Stimulated activated CD4-positive, alpha-beta T cell treated with anti-CD3 and anti-CD28 coated beads, Interleukin-15, amount 100 ng/mL, for 24 hours (primary cell): Measurements from ENCODE around the gene LRMDA.

ENCODE experiments used
- DNase-seq: peaks from one replicate; pipeline ENCODE4 v3.0.0-alpha.2; 2020

The LRMDA gene

DNA sequence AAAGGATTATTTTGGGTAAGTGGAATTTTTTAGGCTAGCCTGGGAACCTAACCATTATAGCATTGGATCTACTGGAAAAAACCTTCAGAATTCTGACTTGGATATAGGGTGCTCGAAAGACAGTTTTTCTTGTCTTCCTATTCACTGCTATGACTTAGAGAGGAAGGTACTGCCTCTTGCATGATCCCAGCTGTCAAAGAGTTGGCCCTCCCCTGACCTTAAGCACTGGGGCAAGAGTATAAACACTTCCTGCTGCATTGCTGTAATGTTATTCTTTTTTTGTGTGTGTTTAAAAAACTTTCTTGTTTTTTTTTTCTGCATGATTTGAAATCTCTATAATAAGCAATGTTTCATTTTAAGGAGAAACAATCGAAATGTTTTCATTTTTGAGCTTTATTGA lies 113.0 kb downstream of the LRMDA start:
- DNase-seq = no peak

DNA sequence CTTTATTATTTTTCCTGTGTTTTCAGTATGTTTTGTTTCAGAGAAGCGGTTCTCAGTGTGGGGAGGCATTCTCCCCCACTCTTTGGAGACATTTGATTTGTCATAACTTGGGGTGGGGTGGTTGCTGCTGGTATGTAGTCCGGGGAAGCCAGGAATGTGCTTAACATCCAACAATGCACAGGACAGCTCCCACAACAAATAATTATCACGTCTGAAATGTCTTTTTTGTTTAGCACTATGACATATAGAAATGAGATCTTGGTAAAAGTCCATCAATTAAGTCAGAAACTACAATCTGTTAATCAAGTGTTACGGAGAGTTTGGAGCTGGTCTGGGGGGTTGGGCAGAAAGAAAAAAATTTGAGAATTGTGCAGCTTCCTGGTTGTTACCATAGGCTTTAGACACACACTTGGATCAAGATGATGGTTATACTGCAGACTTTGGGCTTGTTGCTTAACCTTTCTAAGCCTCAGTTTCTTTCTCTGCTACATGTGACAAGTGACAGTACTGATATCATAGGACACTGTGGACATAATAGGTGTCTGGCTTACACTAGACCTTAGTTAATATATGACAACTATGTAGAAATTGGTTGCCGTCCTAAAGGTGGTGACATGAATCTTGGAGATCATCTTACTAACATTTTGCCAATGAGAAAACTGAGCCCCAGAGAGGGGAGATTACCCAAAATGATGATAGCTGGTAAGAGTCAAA lies 113.7 kb downstream of the LRMDA start:
- DNase-seq = no peak

DNA sequence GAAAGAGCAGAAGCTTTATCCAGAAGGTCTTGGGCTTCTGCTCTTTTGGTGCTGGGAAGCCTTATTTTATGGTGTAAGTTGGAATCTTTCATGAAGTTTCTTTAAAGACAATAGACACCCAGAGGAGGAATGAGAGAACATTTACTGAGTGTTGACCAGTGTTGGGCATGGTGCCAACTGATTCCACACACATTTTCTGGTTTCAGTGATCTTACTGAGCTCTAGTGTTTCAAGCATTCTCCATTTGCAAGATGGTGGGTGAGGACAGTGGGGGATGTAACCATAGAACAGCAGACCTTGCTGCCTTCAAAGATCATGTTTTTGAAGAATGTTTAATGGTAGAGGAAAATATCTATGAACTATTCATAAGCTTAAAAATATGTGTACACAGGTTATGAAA lies 114.6 kb downstream of the LRMDA start:
- no peak for DNase-seq

DNA sequence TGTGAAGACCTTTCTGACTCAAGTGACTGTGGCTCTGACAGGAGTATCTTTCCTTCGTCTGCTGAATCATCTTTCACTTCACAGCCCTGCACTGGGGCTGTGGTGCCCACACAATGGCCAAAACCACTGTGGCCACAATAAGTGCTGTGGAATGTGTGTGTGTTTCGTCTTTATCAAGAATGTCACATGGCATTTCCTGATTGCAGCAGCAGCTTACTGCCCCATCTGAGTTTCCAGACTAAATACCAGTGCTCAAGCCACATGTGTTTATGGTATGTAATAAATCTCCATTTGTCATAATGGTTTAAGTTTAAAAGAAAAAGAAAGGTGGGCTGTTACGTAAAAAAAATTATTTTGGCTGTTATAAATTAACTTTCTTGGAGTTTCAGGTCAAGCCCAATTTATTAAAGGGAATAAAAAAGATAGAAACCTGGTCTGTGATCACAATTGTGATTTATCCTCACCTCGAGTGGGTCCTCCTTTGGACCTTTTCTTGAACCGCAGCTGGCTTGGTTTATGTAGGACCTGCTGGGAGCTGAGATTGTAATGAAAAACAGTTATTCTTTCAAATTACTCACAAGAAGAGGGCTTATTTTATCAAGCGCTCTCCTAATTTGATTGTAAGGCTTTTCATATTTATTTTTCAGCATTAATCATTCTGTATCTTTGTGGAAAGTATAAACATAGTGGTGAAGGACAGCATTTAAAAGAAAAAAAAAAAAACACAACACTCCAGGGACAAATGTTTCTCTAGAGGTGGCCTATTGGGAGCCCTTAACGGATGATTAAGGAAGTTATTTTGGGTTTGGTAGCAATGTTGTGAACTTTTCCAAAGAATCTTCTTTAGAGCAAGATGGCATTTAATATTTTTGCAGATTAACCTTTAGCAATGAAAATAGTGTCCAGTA lies 116.2 kb downstream of the LRMDA start:
- DNase-seq = no peak

DNA sequence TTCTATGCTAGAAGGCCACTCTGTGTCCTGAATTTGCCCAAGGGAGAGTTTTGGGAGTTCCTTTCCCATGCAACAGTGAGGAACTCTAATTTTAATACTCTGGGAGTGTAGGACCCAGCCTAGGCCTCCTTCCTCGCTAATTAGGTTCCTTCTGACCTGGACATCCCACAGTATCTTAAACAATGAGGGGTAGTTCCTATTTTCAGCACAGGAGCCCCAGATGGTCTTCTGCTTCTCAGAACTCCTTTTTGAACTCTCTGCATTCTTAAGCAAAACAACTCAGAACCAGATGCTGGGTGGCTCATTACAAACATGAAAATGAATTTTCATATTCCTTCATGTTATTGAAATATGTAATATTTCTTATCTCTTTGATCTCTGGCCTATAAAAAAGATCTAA lies 116.9 kb downstream of the LRMDA start:
- DNase-seq = no peak

DNA sequence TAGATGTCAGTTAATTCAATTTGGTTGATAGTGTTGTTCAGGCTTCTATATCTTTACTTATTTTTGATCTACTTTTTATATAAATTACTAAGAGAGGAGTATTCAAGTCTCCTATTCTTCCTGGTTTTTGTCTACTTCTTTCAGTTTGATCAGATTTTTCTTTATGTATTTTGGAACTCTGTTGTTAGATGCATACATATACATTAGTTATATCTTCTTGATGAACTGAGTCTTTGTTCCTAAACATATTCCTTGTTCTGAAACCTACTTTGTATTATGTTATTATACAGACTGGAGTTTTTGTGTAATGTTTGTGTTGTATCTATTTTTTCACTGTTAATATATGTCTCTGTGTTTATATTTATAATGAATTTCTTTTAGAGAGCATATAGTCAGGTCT lies 118.8 kb downstream of the LRMDA start:
- DNase-seq = no peak

DNA sequence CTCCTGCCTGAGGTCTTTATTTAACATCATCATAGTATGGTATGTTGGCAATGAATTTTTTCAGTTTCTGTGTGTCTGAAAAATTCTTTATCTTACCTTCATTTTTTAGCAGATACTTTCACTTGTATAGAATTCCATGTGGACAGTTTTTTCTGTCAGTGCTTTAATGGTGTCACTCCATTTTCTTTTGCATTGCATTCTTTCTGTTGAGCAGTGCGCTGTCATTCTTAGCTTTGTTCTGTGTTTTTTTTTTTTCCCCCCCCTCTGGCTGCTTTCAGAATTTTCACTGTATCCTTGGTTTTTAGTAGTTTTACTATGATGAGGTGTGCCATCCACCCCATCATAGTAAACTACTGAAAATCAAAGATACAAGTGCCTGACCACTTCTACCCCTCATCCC lies 120.7 kb downstream of the LRMDA start:
- DNase-seq = no peak

DNA sequence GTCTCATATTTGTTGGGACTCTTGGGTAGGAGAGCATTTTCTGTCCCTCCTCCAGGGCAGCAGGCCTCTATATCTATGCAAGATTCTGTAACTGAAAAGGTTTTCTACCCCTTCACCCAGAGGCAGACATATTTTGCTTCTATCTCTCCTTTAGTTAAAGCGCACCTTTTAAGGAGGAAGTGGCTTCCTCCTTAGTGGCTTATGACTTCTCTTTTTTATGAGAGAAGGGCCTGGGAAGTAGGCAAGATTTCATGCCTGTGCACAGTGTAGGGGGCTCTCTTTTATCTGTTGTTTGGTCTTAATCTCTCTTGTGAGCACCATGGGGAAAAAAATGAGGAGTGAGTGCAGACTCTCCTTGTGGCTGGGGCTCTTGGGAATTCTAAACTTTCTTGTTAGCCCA lies 122.1 kb downstream of the LRMDA start:
- DNase-seq = no peak

DNA sequence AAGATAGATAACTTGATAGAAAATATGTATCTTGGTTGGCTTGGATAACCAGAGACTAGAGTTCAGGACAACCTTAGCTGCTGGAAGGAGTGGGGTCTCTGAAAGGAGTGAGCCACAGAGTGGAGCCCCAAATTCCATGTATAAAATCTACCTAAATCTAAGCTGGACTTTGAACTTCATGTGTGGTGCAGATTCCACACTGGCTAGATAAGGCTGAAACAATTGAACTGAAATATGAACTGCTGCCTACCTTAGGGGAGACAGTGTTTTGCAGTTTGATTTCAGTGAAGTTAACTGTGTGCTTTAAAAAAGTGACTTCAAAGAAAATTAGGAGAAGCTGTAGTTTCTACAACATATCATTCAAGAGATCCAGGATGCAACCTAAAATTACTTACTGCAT lies 123.9 kb downstream of the LRMDA start:
- no peak for DNase-seq

DNA sequence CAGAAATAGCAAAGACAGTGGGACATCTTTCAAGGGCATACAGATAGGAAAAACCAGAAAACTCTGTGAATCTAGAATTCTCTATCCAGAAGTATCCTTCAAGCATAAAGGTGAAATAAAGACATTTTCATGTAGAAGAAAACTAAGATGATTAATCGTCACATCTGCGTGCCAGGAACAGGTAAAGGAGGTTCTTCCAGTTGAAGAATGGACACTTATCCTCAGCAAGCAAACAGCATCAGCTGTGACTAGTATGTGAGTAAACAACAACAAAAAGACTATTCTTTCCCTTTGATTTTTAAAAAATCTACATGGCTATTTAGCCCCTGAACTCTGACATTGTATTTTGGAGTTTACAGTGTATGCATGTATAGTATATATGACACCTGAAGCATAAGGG lies 124.9 kb downstream of the LRMDA start:
- no peak for DNase-seq

DNA sequence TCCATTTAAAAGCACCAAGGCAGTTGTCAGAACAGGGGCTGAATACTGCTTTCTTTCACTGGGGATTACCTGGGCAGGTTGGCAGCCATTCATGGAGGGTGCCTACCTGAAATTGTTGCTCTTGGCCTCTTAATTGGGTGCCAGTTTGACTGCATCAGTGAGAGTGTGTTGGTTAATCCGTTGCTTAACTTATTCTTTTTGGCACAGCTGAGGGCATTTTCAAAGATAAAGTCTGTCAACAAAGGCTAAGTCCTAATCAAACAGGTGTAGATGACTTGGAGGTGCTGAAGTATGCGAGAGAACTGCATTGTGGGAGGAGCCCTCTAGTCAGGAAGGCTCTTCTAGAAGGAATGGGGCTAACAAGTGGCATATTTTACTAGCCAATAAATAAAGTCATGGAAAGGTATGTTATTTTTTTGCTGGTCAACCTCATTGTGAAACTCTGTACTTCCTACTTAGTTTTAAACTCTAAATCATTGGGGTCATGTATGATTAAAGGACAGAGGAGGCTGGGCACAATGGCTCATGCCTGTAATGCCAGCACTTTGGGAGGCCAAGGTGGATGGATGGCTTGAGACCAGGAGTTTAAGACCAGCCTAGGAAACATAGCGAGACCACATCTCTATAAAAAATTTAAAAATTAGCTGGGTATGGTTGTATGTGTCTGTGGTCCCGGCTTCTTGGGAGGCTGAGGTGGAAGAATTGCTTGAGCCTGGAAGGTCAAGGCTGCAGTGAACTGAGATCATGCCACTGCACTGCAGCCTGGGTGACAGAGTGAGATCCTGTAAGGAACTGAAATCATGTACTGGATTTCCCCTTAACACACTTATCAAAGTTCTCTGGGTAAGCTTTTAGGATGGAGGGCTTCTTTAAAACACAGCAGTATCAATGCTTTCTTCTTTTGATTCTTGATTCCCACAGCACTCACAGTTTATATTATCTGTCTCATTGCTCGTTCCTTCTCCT lies 134.1 kb downstream of the LRMDA start:
- no peak for DNase-seq

DNA sequence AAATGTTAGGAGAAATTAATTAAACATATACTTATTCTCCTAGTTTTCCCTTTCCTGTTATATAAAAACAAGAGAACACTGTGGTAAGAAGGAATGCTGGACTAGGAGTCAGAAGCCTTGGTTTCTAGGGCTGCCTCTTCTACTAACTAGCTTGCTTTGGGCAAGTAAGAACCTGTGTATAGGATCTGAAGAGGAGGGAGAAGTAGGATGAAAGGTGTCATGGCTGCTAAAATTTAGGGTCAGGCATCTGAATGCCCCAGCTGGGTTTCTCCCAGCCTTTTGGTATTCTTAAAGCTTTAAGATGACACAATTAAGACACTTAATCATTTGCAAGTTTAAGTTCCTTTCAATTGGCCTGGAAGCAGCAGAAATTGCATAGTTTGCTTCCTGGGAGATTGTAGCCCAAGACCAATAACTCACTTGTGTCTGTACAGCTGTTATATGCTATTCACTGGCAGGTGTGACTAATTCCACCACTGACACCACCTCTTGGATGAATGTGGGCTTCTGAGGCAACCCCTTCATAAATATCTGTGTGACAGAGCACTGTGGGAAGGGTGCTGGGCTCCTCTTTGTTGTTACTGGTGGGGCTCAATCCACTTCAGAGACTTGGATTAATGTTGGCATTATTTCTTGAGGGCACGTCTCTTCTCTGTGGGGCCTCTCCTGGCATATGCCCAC lies 137.2 kb downstream of the LRMDA start:
- DNase-seq = no peak

DNA sequence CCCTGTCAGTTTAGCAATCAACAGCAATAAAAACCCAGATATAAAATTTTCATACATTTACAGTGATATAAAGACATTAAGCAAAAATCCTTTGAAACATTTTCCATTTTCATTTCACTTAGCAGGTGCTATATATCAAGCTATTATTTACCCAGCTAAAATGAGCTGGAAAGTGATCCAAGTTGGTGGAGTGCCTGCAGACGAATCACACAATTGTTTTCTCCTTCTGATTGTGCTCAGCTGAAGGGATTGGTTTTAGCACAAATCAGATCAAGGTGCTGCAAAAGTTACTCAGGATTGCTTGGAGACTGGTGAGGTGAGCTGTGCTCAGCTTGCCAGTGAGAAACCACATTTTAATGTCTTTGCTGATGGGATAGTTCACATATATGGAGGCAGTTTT lies 138.1 kb downstream of the LRMDA start:
- DNase-seq = no peak

DNA sequence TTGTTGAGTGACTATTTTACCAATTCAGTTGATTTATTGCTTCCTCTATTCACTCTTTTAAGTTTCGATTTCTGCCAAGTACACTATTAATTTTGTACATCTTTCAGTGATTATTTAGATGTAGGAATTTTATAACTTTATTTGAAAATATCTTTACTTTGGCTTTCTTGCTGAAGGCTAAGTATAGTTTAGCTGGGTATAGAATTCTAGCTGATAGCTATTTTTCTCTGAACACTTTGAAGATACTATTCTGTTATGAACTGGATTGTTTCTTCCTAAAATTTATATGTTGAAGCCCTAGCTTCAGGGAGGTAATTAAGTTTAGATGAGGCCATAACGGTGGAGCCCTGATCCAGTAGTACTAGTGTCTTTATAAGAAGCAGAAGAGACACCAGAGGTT lies 141.1 kb downstream of the LRMDA start:
- DNase-seq = no peak

DNA sequence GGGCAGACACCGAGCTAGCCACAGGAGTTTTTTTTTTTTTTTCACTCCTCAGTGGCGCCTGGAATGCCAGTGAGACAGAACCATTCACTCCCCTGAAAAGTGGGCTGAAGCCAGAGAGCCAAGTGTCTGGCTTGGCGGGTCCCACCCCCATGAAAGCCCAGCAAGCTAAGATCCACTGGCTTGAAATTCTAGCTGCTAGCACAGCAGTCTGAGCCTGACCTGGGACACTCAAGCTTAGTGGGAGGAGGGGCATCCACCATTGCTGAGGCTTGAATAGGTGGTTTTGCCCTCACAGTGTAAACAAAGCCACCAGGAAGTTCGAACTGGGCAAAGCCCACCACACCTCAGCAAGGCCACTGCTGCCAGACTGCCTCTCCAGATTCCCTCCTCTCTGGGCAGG lies 144.5 kb downstream of the LRMDA start:
- no peak for DNase-seq

DNA sequence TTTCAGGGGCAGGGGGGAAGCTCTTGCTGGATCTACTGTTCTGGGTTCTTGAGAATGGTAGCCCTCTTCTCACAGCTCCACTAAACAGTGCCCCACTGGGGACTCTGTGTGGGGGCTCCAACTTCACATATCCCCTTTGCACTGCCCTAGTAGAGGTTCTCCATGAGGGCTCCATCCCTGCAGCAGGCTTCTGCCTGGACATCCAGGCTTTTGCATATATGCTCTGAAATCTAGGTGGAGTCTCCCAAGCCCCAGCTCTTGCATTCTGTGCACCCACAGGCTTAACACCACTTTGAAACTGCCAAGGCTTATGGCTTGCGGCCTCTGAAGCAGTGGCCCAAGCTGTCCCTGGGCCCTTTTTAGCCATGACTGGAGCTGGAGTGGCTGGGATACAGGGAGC lies 150.7 kb downstream of the LRMDA start:
- no peak for DNase-seq

DNA sequence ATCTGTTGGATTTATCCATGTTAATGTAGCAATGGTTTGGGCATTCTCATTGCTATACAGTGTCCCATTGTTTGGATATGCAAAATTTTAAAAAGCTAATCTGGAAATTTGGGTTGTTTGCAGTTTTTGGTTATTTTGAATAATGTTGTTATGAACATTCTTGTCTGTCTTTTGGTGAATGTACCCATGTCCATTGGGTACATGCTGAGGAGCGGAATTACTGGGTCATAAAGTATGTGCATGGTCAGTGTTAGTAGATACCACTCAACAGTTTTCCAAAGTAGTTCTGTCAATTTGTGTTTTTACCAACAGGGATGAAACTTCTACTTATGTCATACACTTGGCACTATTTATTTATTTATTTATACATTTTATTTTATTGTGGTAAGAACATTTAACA lies 153.9 kb downstream of the LRMDA start:
- DNase-seq = no peak

DNA sequence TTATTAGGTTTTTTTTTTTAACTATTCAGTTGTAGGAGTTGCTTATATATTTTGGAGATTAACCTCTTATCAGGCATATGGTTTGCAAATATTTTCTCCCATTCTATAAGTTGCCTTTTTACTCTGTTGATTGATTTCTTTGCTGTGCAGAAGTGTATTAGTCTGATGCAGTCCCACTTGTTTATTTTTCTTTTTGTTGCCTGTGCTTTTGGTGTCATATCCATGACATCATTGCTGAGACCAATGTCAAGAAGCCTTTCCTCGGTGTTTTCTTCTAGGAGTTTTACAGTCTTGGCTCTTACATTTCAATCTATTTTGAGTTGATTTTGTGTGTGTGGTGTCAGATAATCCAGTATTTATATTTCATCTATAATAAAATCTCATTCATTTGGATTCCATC lies 155.4 kb downstream of the LRMDA start:
- DNase-seq = no peak

DNA sequence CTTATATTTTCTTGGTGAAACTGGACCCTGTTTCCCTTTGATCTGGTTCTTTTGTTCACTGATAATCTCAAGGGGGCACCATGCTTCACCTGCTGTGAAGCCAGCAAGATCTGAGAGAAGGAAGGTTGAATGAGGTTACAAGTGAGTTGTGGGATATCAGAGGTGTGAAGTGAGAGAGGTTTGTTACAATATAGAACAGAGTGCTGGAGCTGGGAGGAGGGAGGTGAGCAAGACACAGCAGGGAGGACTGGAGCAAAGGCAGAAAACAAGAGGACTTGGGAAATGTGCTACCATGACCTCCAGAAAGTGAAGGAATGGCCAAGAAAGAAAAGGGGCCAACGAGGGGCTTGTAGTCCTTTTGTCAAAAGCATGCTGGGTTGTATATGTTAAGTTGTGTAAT lies 156.6 kb downstream of the LRMDA start:
- no peak for DNase-seq

DNA sequence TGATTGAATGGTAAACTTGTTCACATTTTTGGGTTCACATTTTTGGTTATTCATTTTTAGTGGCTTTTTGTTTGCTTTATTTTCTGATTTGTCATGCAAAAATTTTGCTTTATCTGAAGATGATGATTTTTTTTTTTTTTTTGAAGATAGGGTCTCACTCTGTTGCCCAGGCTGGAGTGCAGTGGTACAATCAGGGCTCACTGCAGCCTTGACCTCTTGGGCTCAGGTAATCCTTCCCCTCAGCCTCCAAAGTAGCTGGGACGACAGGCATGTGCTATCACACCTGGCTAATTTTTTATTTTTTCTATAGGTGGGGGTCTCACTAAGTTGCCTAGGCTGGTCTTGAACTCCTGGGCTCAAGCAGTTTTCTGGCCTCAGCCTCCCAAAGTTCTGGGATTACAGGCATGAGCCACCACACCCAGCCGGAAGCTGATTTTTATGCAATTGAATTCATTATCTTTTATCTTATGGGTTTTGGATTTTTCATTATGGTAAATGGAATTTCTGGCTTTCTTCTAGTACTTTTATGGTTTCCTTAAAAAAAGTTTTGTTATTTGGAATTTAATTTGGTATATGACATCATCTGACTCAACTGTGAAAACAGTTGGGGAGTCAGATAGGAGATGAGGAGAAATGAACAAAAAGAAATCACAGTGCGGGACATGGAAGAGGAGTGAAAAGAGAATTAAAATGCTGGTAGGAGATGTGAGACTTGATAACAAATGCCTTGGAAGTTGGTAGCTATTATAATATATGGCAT lies 158.7 kb downstream of the LRMDA start:
- DNase-seq = no peak

DNA sequence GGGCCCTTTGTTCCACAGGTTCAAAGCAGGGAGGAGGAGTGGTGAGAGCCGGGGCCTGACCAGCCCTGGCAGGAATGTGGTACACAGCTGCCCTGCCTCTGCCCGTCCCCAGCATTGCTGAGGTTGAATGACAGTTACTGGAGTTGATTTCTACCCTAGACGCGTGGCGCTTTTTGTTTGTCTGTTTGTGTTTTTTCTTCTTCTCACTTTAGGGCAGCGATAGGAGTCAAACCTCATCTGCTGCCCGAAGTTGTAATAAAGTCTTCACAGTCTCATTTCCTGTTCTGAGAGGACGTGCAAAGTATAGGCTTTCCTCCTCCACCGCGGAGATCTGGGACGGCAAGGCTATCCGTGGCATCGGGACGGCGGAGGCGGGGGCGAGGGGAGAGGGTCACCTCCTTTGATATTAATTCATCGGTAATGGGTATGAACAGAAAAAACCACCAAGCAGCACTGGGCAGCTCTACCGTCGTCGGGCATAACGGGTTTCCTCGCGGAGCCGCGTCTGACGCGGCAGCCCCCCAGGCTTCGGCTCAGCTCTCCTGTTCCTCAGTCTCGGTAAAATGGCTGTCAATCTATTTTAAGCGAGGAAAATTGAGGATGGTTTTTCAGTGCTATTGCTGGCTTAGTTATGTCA lies 160.8 kb downstream of the LRMDA start:
- no peak for DNase-seq
